NT2/D1 (cell line): ENCODE measurements around the gene ERC1.

Source experiments
- SUZ12 ChIP-seq: IDR thresholded peaks from 2 replicates; pipeline ENCODE4 v1.6.1; 2011; ENCODE audit not compliant: insufficient read length, insufficient read depth; ENCODE audit errors: extremely low read depth
- YY1 ChIP-seq: IDR thresholded peaks from 2 replicates; pipeline ENCODE4 v1.6.1; 2011; ENCODE audit not compliant: insufficient read length, insufficient read depth

GRCh38 chr12:1173781-1174617 is 183.0 kb downstream of the ERC1 start:
- TF ChIP-seq SUZ12 (no peak), YY1 (no peak)
